ENCODE data around the gene OPCML.

The OPCML gene

DNA sequence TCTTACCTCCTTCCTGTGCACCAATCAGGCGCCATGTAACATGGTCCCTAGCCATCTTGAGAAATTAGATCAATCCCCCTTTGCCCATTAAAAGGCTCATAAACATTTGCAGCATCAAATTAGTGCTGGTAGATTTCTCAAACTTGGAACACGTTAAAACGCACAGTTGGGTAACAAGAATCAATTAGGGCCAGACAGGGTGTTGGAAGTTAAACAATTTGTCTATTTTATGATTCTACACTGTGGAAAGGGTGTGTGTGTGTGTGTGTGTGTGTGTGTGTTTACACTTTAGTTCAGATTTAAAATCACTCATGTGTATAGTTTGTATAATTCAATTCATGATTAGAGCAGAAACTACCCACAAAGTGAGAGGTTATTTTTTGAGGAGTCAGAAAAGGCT, 682.0 kb downstream of the OPCML start:
- no peak for DNase-seq (ENCODE audit: low read depth in 2 of 2)

GRCh38 chr11:132848336-132848735, 684.0 kb downstream of the OPCML start:
- no peak for DNase-seq (ENCODE audit: low read depth in 2 of 2)

DNA sequence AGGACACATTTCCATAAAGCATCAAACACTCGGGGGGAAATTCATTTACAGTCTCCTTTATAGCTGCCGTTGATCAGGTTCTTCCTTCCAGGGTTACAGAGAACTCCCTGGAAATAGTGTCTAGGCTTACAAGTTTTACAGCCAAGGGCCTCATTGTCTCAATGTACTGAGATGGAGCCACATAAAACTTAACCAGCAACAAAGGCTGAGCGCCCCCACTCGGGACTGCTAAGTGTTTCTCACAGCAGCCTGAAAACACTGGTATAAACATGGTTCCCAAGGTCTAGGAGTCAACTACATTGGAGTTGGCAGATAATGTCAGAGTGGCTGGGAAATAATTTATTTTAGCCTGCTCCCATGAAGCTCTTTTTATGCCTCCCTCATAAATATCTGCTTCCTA, 686.2 kb downstream of the OPCML start:
- no peak for DNase-seq (ENCODE audit: low read depth in 2 of 2)

DNA sequence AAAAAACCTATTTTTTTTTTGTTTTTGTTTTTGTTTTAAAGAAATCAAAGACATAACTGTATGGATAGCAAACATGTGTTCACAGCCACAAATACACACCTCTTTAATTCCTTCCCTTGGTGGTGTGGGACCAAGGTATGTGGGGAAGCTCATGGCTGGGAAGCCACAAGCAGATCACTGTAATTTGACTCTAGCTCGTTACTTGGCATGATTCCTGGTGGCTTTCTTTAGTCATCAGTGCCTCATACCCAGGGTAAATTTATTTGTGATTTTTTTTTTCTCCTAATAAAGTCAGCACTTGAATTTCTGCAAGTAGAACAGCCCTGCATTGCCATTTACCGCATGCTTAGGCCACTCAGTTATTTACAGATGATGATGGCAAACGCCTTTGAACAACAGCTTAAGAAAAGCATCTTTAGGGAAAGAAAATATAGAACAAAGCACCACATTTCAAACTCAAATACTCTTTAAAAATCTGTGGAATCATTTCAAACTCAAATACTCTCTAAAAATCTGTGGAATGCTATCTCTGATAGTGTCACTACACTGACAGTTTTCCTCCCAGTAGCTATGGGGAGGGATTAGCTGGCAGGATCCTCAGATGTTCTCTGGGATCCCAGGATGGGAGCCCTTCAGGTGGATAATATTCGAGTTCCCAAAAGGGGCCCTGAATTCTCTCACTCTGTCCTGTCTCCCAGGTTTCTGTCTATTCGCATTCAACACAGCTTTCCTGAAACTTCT, 687.2 kb downstream of the OPCML start:
- DNase-seq (ENCODE audit: low read depth in 2 of 2): no peak

GRCh38 chr11:132840660-132841059, 691.6 kb downstream of the OPCML start:
- no peak for DNase-seq (ENCODE audit: low read depth in 2 of 2)

GRCh38 chr11:132840191-132840590, 692.1 kb downstream of the OPCML start:
- no peak for DNase-seq (ENCODE audit: low read depth in 2 of 2)

DNA sequence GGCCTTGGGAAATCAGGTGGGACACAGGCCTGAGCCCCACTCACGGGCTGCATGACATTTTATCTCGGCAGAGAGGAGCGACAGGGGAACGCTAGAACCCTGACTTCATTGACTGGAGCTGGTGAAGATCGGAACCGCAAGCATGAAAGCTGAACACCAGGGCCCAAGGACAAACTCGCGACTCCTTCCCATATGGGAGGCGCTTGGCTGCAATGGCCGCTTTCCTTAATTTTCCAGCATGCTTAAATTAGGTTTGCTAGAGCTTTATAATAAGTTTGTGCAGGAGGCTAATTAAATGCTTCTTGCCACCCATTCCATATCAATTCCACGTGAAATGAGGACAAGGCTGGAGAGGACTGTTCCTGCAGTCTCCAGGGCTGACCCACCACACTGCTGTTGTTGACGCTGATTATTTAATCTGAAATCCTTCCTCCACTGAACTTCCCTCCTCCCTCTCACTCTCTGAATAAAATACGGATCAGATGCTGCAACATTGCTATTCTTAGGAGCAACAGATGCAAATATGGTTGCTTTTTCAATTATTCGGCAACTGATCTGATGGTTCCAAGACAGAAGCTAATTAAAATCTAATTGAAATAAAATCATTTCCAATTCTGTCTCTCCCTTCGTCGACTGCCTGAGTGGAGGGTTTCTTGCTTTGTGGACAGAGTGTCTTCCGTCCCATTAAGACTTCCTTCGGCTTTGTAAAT, 692.9 kb downstream of the OPCML start:
- DNase-seq (ENCODE audit: low read depth in 2 of 2): no peak

- no peak for DNase-seq (ENCODE audit: low read depth in 2 of 2)
Observed at GRCh38 chr11:132838627-132839026, 693.7 kb downstream of the OPCML start.

DNA sequence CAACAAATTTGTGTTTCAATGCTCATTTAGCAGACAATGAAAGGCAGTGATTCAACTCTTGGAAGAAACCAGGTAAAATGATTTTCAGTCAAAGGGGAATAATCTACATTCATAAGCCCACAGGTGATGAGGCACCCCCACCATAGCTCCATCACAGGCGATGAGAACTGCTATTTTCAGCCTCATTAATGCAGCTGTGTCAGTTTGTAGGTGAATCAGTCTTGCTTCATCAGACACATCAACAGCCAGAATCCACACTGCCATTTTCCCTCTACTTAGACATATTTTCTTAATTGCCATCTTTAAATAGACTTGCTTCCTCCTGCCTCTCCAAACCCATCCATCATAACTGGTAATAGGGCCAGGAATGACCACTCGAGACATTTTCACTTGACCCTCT, 701.0 kb downstream of the OPCML start:
- no peak for DNase-seq (ENCODE audit: low read depth in 2 of 2)

- no peak for DNase-seq (ENCODE audit: low read depth in 2 of 2)
Observed at GRCh38 chr11:132824642-132825041, 707.7 kb downstream of the OPCML start.

- no peak for DNase-seq (ENCODE audit: low read depth in 2 of 2)
Observed at GRCh38 chr11:132822276-132822675, 710.0 kb downstream of the OPCML start.

DNA sequence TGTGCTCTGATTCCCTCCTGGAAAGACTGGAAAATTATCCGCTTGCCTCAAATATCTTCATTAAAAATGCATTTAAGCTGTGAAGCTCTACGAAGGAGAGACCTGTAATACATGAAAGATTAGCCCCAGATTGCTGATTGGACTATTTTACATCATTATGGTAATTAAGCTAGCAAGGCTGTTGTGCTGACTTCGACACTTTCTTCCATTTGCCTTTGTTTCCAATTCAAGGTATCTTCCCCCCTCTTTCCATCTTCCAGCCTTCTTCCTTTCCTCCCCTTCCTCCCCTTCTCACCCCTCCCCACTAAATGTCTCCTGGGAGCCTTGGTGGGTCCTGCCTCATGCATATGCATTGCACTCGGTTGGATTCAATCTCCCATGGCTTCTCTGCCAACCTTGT, 710.8 kb downstream of the OPCML start:
- DNase-seq (ENCODE audit: low read depth in 2 of 2): no peak

- no peak for DNase-seq (ENCODE audit: low read depth in 2 of 2)
Observed at GRCh38 chr11:132821014-132821413, 711.3 kb downstream of the OPCML start.

GRCh38 chr11:132818951-132819350, 713.4 kb downstream of the OPCML start:
- no peak for DNase-seq (ENCODE audit: low read depth in 2 of 2)

DNA sequence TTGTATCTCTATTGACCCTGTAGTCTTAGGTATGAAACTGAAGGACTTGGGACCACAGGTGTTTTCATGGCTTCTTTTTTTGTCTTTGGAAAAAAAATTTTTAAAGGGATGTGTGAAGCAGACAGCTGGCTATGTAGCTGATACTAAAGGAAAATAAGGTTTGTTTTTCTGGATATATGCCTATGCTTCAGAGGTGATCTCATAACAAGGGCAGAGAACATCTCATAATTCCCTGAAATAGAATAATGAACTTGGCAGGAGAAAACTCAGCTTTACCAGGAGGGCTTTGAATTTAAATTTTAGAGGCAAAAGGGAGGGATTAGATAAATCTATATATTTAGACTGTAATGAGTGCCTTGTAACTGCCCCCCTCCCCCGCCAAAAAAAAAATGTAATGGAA, 714.9 kb downstream of the OPCML start:
- DNase-seq (ENCODE audit: low read depth in 2 of 2): no peak

DNA sequence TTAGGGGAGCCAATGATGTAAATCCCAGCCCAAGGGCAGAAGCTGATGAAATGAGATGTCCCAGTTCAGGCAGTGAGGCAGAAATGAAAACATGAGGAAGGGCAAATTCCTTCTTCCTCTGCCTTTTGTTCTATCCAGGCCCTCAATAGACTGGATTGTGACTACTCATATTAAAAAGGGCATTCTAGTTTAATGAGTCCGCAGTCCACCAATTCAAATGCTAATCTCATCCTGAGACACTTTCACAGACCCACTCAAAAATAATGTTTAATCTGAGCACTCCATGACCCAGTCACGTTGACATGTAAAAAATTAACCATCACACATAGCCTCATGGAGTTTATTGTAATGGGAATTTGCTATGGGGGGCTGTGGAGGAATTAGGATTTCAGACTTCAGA, 717.9 kb downstream of the OPCML start:
- DNase-seq (ENCODE audit: low read depth in 2 of 2): no peak

DNA sequence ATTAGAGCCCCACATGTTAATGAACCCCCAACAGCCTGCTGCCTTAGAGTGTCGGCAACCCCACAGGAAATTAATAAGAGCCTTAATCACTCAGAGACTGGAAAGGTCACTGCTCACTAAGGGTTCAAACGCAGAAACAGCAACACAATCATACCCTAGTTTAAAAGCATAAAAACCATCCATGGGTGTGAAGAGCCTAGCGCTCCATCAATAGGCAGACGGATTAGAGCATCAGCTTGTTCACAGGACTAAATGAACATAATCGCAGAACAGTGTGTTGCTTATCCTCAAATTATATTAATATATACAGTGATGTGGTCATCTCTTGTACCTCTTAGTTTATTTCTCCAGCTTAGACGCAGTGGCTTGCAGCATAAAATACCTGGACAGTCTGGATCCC, 720.7 kb downstream of the OPCML start:
- no peak for DNase-seq (ENCODE audit: low read depth in 2 of 2)

GRCh38 chr11:132809070-132809469, 723.2 kb downstream of the OPCML start:
- DNase-seq (ENCODE audit: low read depth in 2 of 2): no peak

DNA sequence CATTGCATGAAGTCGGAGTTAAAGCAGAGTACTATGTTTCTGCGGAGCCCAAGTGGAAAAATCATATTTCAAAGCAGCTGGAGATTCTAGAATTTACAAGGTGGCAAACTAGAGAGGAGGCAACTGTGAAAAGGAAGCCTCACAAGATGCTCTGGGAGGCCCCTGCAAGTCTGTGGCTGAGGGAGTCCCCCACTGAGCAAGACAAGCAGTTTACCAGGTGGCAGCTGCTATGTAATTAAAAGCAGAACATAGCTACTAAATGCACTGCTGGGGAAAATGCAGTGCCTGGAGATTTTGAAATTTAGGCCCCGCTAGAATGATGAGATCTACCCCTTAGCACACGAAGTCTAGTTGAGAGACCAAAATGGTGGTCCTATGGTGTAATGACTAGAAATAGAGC, 728.0 kb downstream of the OPCML start:
- DNase-seq (ENCODE audit: low read depth in 2 of 2): no peak

GRCh38 chr11:132803436-132803835, 728.9 kb downstream of the OPCML start:
- DNase-seq (ENCODE audit: low read depth in 2 of 2): no peak

DNA sequence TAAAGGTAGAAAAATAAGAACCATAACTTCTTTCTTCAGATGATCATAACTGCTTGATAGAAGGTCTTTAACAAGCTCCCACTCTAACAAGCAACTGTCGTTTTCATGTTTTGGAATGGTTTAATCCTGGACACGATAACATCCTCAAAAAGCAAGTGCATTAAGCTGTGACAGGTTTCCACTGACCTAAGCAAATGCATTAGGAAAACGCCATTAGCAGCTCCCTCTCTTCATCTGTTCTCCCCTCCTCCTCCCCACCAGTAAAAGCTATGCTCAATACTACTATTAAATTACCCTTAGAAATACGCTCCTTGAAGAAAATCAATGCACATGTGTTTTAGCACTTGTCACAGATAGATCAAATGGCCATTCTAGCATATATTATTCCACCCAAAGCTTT, 729.4 kb downstream of the OPCML start:
- DNase-seq (ENCODE audit: low read depth in 2 of 2): no peak

GRCh38 chr11:132793831-132794230, 738.5 kb downstream of the OPCML start:
- DNase-seq (ENCODE audit: low read depth in 2 of 2): no peak

DNA sequence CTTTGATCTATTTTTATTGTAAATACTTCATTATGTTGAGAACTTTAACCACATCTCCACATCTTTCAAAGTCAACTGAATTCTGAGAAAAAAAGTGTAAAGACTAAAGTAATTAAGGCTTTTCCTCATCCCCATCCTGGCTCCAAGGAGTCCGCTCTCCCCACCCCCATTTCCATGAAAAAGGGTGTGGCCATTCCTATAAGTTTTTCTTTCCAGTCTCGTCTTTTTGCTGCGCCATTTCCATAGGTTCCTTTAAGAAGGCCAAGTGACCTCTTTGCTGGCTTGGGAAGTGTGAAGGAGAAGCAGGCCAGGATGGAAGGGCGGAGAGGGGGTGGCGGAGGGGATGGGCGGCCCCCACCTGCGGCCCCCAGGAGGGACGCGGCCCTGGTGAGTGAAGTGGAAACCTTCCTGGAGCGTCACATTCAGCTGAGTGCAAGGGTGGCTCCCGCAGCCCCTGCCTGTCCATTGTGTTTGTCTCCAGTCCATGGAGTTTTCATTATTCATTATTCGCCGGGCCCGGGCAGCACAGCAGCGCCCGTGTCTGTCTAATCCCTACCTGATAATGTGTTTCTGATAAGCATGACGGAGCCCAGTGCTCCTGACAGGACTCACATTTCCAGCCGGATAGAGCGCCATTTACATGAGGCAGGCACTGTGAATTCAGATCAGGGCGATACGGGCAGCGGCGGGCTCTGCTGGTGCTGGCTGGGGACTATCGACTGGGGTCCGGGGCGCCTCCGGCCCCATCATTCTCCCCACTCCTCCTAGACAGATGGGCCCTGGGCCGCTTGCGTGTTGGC, 739.8 kb downstream of the OPCML start:
- no peak for DNase-seq (ENCODE audit: low read depth in 2 of 2)
